ENCODE measurements around the gene PALD1.
"Not testable (repeated sequence)": the region's sequence is repeated elsewhere in the genome, so short reads cannot be mapped to it uniquely, and the experiment has no call there.

Gene PALD1

GRCh38 chr10:70571636-70572439 is 93.3 kb downstream of the PALD1 start:
- no peak for DNase-seq (ENCODE audit: low read depth in 3 of 3)

- no peak for DNase-seq (ENCODE audit: low read depth in 3 of 3)
These were observed 95.3 kb downstream of the PALD1 start for GRCh38 chr10:70573599-70574506.

- no peak for DNase-seq (ENCODE audit: low read depth in 3 of 3)
These were observed 96.9 kb downstream of the PALD1 start for GRCh38 chr10:70575486-70575873.

GRCh38 chr10:70575874-70576802 is 97.6 kb downstream of the PALD1 start:
- DNase-seq (ENCODE audit: low read depth in 3 of 3), result no peak

- no peak for DNase-seq (ENCODE audit: low read depth in 3 of 3)
These were observed 98.4 kb downstream of the PALD1 start for GRCh38 chr10:70576803-70577517.

- DNase-seq (ENCODE audit: low read depth in 3 of 3), result peak; percentile 45 to 69 (median 59)
These were observed 99.9 kb downstream of the PALD1 start for GRCh38 chr10:70578371-70578947.

GRCh38 chr10:70579234-70580002 is 100.9 kb downstream of the PALD1 start:
- DNase-seq (ENCODE audit: low read depth in 3 of 3), result no peak

- DNase-seq (ENCODE audit: low read depth in 3 of 3), result not testable (repeated sequence)
These were observed 102.6 kb downstream of the PALD1 start for GRCh38 chr10:70581176-70581575.

- no peak for DNase-seq (ENCODE audit: low read depth in 3 of 3)
These were observed 104.5 kb downstream of the PALD1 start for GRCh38 chr10:70582793-70583668.

- no peak for DNase-seq (ENCODE audit: low read depth in 3 of 3)
These were observed 105.1 kb downstream of the PALD1 start for GRCh38 chr10:70583669-70584037.

GRCh38 chr10:70584366-70584765 is 105.8 kb downstream of the PALD1 start:
- no peak for DNase-seq (ENCODE audit: low read depth in 3 of 3)

GRCh38 chr10:70584909-70585544 is 106.5 kb downstream of the PALD1 start:
- DNase-seq (ENCODE audit: low read depth in 3 of 3), result no peak

- no peak for DNase-seq (ENCODE audit: low read depth in 3 of 3)
These were observed 107.1 kb downstream of the PALD1 start for GRCh38 chr10:70585578-70586169.

- no peak for DNase-seq (ENCODE audit: low read depth in 3 of 3)
These were observed 107.9 kb downstream of the PALD1 start for GRCh38 chr10:70586348-70586930.

GRCh38 chr10:70587045-70587658 is 108.6 kb downstream of the PALD1 start:
- DNase-seq (ENCODE audit: low read depth in 3 of 3), result no peak

- no peak for DNase-seq (ENCODE audit: low read depth in 3 of 3)
These were observed 109.7 kb downstream of the PALD1 start for GRCh38 chr10:70588255-70588654.

Measured in stimulated activated CD4-positive, alpha-beta T cell treated with anti-CD3 and anti-CD28 coated beads, TNF-alpha, amount 100 ng/mL, for 48 hours (primary cell).